PC-3 (cell line): ENCODE measurements around the gene HMGCS2.

ENCODE experiments used
- CTCF ChIP-seq: fragments of 300-600 bp; sonication (generic); conservative IDR thresholded peaks from 2 replicates; pipeline ENCODE4 v1.5.1; 2017; ENCODE audit warnings: antibody characterized with exemption, low read depth, mild to moderate bottlenecking, low read length
- EZH2 ChIP-seq: fragments of 300-600 bp; sonication (generic); IDR thresholded peaks from one replicate; pipeline ENCODE4 v1.6.1; 2017; ENCODE audit warnings: antibody characterized with exemption, mild to moderate bottlenecking, low read length; ENCODE audit not compliant: unreplicated experiment
- EZH2phosphoT487 ChIP-seq: fragments of 300-600 bp; sonication (generic); IDR thresholded peaks from 2 replicates; pipeline ENCODE4 v1.6.1; 2018; ENCODE audit warnings: mild to moderate bottlenecking, antibody characterized with exemption, low read length, borderline replicate concordance

GRCh38 chr1:119742677-119743076 lies 26.0 kb downstream of the HMGCS2 start:
- TF ChIP-seq CTCF: no peak
- no peak for TF ChIP-seq EZH2
- no peak for TF ChIP-seq EZH2phosphoT487
